ENCODE data around the gene LARGE2.

DNA sequence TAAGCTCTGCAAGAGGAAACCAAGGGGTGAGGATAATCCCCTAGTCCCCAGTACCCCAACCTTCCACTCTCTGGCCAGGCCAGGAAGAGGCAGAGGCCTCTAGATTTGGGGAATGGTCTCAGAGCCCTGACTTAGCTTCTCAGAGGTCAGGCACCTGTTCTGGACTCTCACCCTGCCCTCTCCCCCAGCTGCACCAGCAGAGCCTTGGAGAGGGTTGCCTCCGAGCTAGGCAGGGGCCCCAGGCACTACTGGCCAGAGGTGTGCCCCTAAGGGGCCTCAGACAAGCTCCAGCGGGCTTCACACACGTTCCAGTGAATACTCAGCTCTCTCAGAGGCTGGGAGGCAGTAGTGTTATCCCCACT is 23.4 kb upstream of the LARGE2 start:
- TF ChIP-seq, protein P1, sequence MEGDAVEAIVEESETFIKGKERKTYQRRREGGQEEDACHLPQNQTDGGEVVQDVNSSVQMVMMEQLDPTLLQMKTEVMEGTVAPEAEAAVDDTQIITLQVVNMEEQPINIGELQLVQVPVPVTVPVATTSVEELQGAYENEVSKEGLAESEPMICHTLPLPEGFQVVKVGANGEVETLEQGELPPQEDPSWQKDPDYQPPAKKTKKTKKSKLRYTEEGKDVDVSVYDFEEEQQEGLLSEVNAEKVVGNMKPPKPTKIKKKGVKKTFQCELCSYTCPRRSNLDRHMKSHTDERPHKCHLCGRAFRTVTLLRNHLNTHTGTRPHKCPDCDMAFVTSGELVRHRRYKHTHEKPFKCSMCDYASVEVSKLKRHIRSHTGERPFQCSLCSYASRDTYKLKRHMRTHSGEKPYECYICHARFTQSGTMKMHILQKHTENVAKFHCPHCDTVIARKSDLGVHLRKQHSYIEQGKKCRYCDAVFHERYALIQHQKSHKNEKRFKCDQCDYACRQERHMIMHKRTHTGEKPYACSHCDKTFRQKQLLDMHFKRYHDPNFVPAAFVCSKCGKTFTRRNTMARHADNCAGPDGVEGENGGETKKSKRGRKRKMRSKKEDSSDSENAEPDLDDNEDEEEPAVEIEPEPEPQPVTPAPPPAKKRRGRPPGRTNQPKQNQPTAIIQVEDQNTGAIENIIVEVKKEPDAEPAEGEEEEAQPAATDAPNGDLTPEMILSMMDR (conservative IDR thresholded peaks at IDR 0.05; ENCODE audit: low read depth, low read length), result no peak
- no peak for TF ChIP-seq EZH2phosphoT487 (IDR thresholded peaks at IDR 0.05; ENCODE audit: borderline replicate concordance, low read length)
